Endothelial cell (in vitro differentiated cells): Measurements from ENCODE around the gene SYNGR3. TPM values are rescaled to one million over a fixed set of nuclear protein-coding genes. Genes with fewer than 3 reads are reported as not detected.

Experiments
- DNase-seq: peaks from one replicate; pipeline ENCODE4 v3.0.0; 2021; ENCODE audit warnings: low spot score
- H3K27ac Mint-ChIP-seq: one replicate; pipeline ENCODE4 v1.8.0; 2021; ENCODE audit warnings: mixed read lengths, inconsistent platforms; ENCODE audit not compliant: unreplicated experiment
- H3K27me3 Mint-ChIP-seq: one replicate; pipeline ENCODE4 v1.8.0; 2021; ENCODE audit warnings: mild to moderate bottlenecking, moderate library complexity, mixed read lengths, inconsistent platforms; ENCODE audit not compliant: unreplicated experiment
- H3K36me3 Mint-ChIP-seq: one replicate; pipeline ENCODE4 v1.8.0; 2021; ENCODE audit warnings: mild to moderate bottlenecking, low read depth, mixed read lengths, inconsistent platforms; ENCODE audit not compliant: unreplicated experiment
- H3K4me1 Mint-ChIP-seq: one replicate; pipeline ENCODE4 v1.8.0; 2021; ENCODE audit warnings: mild to moderate bottlenecking, mixed read lengths, inconsistent platforms; ENCODE audit not compliant: unreplicated experiment
- H3K4me3 Mint-ChIP-seq: one replicate; pipeline ENCODE4 v1.8.0; 2021; ENCODE audit warnings: mild to moderate bottlenecking, mixed read lengths, inconsistent platforms; ENCODE audit not compliant: unreplicated experiment
- H3K9me3 Mint-ChIP-seq: one replicate; pipeline ENCODE4 v1.8.0; 2021; ENCODE audit warnings: mixed read lengths, inconsistent platforms; ENCODE audit not compliant: unreplicated experiment
- total RNA-seq: library from RNA; stranded (reverse); fragmentation: NEBNext Ultra II Directional; extraction: Animal tissue kit (Norgen Biotek cat#: 25700); gene quantifications from one replicate; pipeline ENCODE4 v1.2.1, GENCODE V29; 2021; ENCODE audit not compliant: unreplicated experiment
- TF ChIP-seq, protein P1 (sequence below): fragments of 200-600 bp; sonication (generic); IDR thresholded peaks from one replicate; pipeline ENCODE4 v1.5.0; 2021; ENCODE audit warnings: antibody characterized with exemption; ENCODE audit not compliant: unreplicated experiment

Gene SYNGR3
- total RNA-seq, 1 donor from 2014 or later = 0.82 TPM

DNA sequence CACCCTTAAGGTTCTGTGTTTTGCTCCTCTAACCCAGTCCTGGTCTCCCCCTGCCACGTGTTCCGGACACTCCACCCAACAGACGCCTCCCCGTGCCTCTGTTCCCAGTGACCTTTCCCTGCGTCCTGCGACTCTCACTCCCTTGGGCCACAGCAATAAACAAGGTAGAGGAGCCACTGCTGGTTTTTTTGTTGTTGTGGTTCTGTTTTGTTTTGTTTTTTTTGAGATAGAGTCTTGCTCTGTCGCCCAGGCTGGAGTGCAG is 26.1 kb downstream of the SYNGR3 start:
- H3K9me3 Mint-ChIP-seq = no peaks in the 10 kb centered on the region
- DNase-seq = no peak
- no peak overlapping the region for H3K27ac Mint-ChIP-seq
- no peaks in the 10 kb centered on the region for H3K36me3 Mint-ChIP-seq
- no peak overlapping the region for H3K4me3 Mint-ChIP-seq
- TF ChIP-seq, protein P1, sequence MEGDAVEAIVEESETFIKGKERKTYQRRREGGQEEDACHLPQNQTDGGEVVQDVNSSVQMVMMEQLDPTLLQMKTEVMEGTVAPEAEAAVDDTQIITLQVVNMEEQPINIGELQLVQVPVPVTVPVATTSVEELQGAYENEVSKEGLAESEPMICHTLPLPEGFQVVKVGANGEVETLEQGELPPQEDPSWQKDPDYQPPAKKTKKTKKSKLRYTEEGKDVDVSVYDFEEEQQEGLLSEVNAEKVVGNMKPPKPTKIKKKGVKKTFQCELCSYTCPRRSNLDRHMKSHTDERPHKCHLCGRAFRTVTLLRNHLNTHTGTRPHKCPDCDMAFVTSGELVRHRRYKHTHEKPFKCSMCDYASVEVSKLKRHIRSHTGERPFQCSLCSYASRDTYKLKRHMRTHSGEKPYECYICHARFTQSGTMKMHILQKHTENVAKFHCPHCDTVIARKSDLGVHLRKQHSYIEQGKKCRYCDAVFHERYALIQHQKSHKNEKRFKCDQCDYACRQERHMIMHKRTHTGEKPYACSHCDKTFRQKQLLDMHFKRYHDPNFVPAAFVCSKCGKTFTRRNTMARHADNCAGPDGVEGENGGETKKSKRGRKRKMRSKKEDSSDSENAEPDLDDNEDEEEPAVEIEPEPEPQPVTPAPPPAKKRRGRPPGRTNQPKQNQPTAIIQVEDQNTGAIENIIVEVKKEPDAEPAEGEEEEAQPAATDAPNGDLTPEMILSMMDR = no peak
- no peaks in the 10 kb centered on the region for H3K4me1 Mint-ChIP-seq
- peaks cover 14% of the 10 kb centered on the region for H3K27me3 Mint-ChIP-seq

DNA sequence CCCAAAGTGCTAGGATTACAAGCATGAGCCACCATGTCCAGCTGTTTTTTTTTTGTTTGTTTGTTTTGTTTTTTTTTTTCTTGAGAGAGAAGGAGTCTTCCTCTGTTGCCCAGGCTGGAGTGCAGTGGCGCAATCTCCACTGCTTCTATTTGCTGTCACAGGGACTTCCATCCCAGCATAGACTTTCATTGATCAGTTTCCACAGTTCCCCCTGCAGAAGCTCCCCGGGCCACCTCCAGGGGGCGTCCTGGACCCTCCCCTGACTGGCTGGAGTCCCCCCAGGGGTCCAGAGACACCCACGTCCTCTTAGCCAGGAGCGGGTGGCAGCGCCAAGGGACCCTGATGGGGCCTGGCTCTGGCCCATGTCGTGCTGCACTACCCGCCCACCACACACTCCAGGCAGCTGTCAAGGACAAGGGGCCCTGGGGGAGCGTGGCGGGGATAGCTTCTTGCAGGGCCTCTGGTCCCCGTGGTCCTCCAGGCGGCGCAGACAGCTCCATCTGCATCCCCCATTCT is 26.7 kb downstream of the SYNGR3 start:
- Mint-ChIP-seq H3K4me3 (no peak overlapping the region), H3K27me3 (peaks cover 16% of the 10 kb centered on the region), H3K9me3 (no peaks in the 10 kb centered on the region), H3K4me1 (no peaks in the 10 kb centered on the region), H3K27ac (no peak overlapping the region), H3K36me3 (no peaks in the 10 kb centered on the region)
- no peak for DNase-seq
- TF ChIP-seq, protein P1 = peak; percentile 59

DNA sequence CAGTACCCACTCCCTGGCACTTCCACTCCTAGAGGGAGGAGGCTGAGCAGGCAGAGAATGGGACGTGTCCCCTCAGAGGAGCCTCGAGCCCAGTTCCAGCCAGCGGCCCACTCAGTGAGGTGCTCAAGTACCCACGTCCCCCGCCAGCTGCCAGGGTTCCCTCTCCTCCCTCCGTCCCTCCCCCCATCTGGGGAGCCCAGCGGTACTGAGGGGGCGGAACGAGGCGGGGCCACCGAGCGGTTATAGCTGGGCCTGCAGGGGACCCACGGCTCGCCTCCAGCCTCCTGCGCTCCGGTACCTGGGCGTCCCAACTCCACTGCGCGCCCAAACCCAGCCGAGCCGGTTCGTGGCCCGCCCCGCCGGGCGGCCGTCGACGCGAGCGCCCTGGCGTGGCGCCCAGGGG is 29.7 kb downstream of the SYNGR3 start, which contains the start of gene NPW:
NPW (plus strand) TSS at position 268 of the 403 bp plus-strand sequence.
- Mint-ChIP-seq H3K4me1 (peaks cover 4% of the 10 kb centered on the region), H3K36me3 (no peaks in the 10 kb centered on the region), H3K9me3 (no peaks in the 10 kb centered on the region), H3K27me3 (peaks cover 19% of the 10 kb centered on the region), H3K27ac (no peak within 1 kb of the TSS), H3K4me3 (peak within 1 kb of the TSS; percentile 82)
- TF ChIP-seq, protein P1 = no peak
- DNase-seq = no peak

DNA sequence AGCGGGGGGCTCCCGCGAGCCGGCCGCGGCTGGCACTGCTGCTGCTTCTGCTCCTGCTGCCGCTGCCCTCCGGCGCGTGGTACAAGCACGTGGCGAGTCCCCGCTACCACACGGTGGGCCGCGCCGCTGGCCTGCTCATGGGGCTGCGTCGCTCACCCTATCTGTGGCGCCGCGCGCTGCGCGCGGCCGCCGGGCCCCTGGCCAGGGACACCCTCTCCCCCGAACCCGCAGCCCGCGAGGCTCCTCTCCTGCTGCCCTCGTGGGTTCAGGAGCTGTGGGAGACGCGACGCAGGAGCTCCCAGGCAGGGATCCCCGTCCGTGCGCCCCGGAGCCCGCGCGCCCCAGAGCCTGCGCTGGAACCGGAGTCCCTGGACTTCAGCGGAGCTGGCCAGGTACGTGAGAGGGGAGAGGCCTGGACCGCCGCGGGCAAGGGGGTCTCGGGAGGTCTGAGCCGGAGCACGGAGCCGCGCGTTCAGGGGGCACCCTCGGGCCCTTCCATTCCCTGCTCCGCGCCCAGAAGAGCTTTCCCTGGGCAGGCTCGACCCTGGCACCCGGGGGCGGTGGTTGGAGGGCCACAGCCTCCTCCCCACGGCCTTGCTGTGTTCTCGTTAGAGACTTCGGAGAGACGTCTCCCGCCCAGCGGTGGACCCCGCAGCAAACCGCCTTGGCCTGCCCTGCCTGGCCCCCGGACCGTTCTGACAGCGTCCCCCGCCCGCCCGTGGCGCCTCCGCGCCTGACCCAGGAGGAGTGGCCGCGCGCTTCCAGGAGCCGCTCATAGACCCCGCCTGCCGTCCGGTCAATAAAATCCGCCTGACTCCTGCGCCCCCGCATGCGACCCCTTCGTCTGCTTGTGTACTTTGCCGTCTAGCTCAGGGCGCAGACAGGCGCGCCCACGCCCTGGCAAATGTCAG is 30.4 kb downstream of the SYNGR3 start:
- Mint-ChIP-seq H3K9me3 (no peaks in the 10 kb centered on the region), H3K27ac (no peak overlapping the region), H3K4me1 (peaks cover 4% of the 10 kb centered on the region), H3K36me3 (no peaks in the 10 kb centered on the region), H3K4me3 (no peak overlapping the region), H3K27me3 (peaks cover 16% of the 10 kb centered on the region)
- TF ChIP-seq, protein P1 = no peak
- DNase-seq = no peak

DNA sequence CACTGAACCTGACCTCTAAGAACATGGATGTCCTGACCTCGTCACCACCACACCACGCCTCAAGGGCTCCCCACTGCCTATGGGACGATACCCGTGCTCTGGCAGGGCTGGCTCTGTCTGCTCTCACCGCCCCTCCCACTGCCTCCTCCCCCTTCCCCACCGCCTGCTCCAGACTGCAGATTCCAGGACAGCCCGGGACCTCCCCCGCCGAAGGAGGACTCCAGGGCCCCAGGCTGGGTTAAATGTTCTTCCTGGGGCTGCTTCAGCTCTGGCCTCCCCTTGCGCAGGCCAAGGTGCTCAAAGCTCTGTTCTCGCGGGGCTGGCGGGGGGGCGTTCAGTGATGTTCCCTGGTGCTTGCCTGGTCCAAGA is 32.9 kb downstream of the SYNGR3 start:
- TF ChIP-seq, protein P1 = no peak
- no peaks in the 10 kb centered on the region for H3K36me3 Mint-ChIP-seq
- H3K27ac Mint-ChIP-seq = peak overlapping the region; percentile 61
- peaks cover 8% of the 10 kb centered on the region for H3K4me1 Mint-ChIP-seq
- no peaks in the 10 kb centered on the region for H3K9me3 Mint-ChIP-seq
- peak overlapping the region; percentile 79 for H3K4me3 Mint-ChIP-seq
- DNase-seq = peak; percentile 52
- H3K27me3 Mint-ChIP-seq = peaks cover 25% of the 10 kb centered on the region
